Thyroid gland (tissue), 4 donors: ENCODE measurements around the gene LZIC.

ENCODE experiments used
- CTCF ChIP-seq, 6 experiments: fragments of 200-600 bp in 3 of 6; fragments of 450-650 bp in 3 of 6; sonication (generic) in 3 of 6; IDR thresholded peaks; one replicate each; pipeline ENCODE4 v1.5.1; 2016 to 2019; ENCODE audit warnings: antibody characterized with exemption in 6 of 6, mild to moderate bottlenecking in 2 of 6, inconsistent platforms in 1 of 6, moderate library complexity in 1 of 6
- POLR2A ChIP-seq, 2 donors: fragments of 450-650 bp; IDR thresholded peaks; one replicate each; pipeline ENCODE4 v1.6.1; 2017; ENCODE audit warnings: antibody characterized with exemption in 2 of 2, mild to moderate bottlenecking in 2 of 2, moderate library complexity in 1 of 2

GRCh38 chr1:9890224-9890731 is 52.9 kb downstream of the LZIC start:
- TF ChIP-seq CTCF (IDR thresholded peaks at IDR 0.05) (no peak), POLR2A (IDR thresholded peaks at IDR 0.05) (no peak)
